ENCODE data around the gene RHOD. TPM values are rescaled to one million over a fixed set of nuclear protein-coding genes. Genes with fewer than 3 reads are reported as not detected.
A peak's percentile ranks its signal among the peaks of the same experiment; 100 is the strongest.

The RHOD gene
- total RNA-seq, 2 donors from 2014 or later, result 2.6 to 3.4 TPM

DNA sequence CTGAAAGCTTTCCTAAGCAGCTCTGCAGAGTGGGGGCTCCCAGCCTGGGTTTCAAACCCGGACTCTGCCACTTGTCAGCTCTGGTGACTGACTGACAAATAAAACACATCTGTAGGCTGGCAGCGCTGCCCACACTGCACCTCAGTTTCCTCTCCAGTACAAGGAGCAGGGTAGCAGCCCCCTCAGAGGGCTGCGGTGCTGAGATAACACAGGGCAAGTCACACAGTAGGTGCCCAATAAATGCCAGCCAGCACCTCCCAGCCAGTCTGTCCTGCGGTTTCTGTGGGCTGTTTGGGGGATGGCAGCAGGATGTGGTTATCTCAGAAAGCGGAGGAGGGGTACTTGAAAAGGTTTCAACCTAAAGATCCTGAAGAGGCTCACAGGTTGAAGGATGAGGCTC, 32.2 kb upstream of the RHOD start:
- H3K9me3 Mint-ChIP-seq, result no peaks in the 10 kb centered on the region
- peaks cover 1 to 2% of the 10 kb centered on the region in 2 donors for H3K36me3 Mint-ChIP-seq (ENCODE audit: insufficient read depth in 2 of 2)
- ATAC-seq (replicated peaks in 1 of 2), result peak; percentile 68 to 77
- H3K4me1 Mint-ChIP-seq (ENCODE audit: low read depth), result peaks cover 42% of the 10 kb centered on the region
- no peak overlapping the region for H3K27ac Mint-ChIP-seq
- peaks cover 56% of the 10 kb centered on the region for H3K27me3 Mint-ChIP-seq (ENCODE audit: low read depth)
- peak overlapping the region; percentile 76 to 89 for H3K4me3 Mint-ChIP-seq
- peak; percentile 65 to 67 for DNase-seq

GRCh38 chr11:67024966-67025365, 31.7 kb upstream of the RHOD start:
- H3K36me3 Mint-ChIP-seq (ENCODE audit: insufficient read depth in 2 of 2), result peaks cover 1 to 2% of the 10 kb centered on the region in 2 donors
- peak overlapping the region in 1 of 2 donors; percentile 57 for H3K4me3 Mint-ChIP-seq
- no peaks in the 10 kb centered on the region for H3K9me3 Mint-ChIP-seq
- DNase-seq, result no peak
- peaks cover 57% of the 10 kb centered on the region for H3K27me3 Mint-ChIP-seq (ENCODE audit: low read depth)
- peaks cover 42% of the 10 kb centered on the region for H3K4me1 Mint-ChIP-seq (ENCODE audit: low read depth)
- ATAC-seq (replicated peaks in 1 of 2), result no peak
- H3K27ac Mint-ChIP-seq, result no peak overlapping the region

DNA sequence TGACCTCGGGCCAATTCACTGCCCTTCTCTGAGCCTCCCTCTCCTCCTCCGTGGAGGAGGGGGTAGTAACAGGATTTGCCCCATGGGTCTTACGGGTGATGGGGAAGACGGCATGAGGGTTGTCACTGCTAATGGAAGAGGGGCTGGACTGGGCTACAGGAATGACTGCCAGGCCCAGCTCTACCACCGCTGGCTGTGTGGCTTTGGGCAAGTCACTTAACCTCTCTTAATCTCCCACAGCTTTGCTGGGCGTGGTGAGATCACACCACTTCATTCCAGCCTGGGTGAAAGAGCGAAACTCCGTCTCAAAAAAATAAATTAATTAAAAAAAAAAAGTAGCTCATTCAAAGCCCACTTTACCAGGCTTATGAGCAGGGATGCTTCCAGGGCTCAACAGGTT, 30.9 kb upstream of the RHOD start:
- DNase-seq, result no peak
- peaks cover 56% of the 10 kb centered on the region for H3K27me3 Mint-ChIP-seq (ENCODE audit: low read depth)
- no peak overlapping the region for H3K27ac Mint-ChIP-seq
- ATAC-seq (replicated peaks in 1 of 2), result no peak
- peaks cover 40% of the 10 kb centered on the region for H3K4me1 Mint-ChIP-seq (ENCODE audit: low read depth)
- peaks cover 1 to 2% of the 10 kb centered on the region in 2 donors for H3K36me3 Mint-ChIP-seq (ENCODE audit: insufficient read depth in 2 of 2)
- H3K9me3 Mint-ChIP-seq, result no peaks in the 10 kb centered on the region
- H3K4me3 Mint-ChIP-seq, result no peak overlapping the region

DNA sequence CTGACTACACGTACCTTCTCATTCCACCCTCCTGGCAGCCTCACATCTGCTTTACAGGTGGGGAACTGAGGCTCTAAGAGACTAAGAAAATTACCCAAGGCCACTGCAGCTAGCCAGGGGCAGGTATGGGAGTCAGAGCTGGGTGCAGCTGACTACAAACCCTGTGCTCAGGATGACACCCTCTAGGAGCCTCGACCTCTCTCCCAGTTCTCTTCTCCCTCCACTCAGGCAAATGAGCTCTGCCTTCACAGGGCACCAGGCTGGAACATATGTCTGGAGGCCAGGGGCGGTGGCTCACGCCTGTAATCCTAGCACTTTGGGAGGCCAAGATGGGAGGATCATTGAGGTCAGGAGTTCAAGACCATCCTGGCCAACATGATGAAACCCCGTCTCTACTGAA, 29.7 kb upstream of the RHOD start:
- Mint-ChIP-seq H3K4me3 (no peak overlapping the region), H3K36me3 (ENCODE audit: insufficient read depth in 2 of 2) (peaks cover 1 to 2% of the 10 kb centered on the region in 2 donors), H3K9me3 (no peaks in the 10 kb centered on the region), H3K4me1 (ENCODE audit: low read depth) (peaks cover 31% of the 10 kb centered on the region), H3K27me3 (ENCODE audit: low read depth) (peaks cover 55% of the 10 kb centered on the region), H3K27ac (no peak overlapping the region)
- no peak for DNase-seq
- ATAC-seq (replicated peaks in 1 of 2), result no peak

- Mint-ChIP-seq H3K4me1 (ENCODE audit: low read depth) (peaks cover 26% of the 10 kb centered on the region), H3K27ac (no peak overlapping the region), H3K27me3 (ENCODE audit: low read depth) (peaks cover 55% of the 10 kb centered on the region), H3K4me3 (no peak overlapping the region), H3K36me3 (ENCODE audit: insufficient read depth in 2 of 2) (peaks cover 1 to 2% of the 10 kb centered on the region in 2 donors), H3K9me3 (no peaks in the 10 kb centered on the region)
- no peak for ATAC-seq (replicated peaks in 1 of 2)
- no peak for DNase-seq
Measured at GRCh38 chr11:67027483-67027930, 29.1 kb upstream of the RHOD start.

GRCh38 chr11:67027943-67028542, 28.6 kb upstream of the RHOD start:
- H3K27me3 Mint-ChIP-seq (ENCODE audit: low read depth), result peaks cover 58% of the 10 kb centered on the region
- DNase-seq (no peak), ATAC-seq (replicated peaks in 1 of 2) (no peak)
- H3K4me3 Mint-ChIP-seq, result no peak overlapping the region
- H3K4me1 Mint-ChIP-seq (ENCODE audit: low read depth), result peaks cover 23% of the 10 kb centered on the region
- H3K9me3 Mint-ChIP-seq, result no peaks in the 10 kb centered on the region
- peaks cover 1 to 2% of the 10 kb centered on the region in 2 donors for H3K36me3 Mint-ChIP-seq (ENCODE audit: insufficient read depth in 2 of 2)
- no peak overlapping the region for H3K27ac Mint-ChIP-seq

DNA sequence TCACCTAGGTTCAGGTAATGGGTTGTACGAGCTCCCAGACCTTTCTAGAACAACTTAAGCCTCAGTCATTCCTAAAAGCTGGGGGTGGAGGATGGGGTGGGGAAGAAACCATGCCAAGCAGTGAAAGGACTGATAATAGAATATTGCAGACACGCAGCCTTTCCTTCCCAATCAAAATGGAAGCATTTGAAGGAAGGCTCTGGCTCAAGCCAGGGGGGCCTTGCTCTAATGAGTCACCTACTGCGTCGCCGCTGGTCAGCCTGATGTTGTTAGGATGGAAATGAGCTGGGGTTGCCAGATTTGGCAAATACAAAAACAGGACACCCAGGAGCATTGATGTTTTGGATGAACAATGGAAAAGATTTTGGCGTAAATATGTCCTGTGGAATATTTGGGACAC, 27.5 kb upstream of the RHOD start:
- Mint-ChIP-seq H3K36me3 (ENCODE audit: insufficient read depth in 2 of 2) (no peaks in the 10 kb centered on the region), H3K27me3 (ENCODE audit: low read depth) (peaks cover 62% of the 10 kb centered on the region), H3K4me1 (ENCODE audit: low read depth) (peaks cover 15% of the 10 kb centered on the region), H3K9me3 (no peaks in the 10 kb centered on the region), H3K4me3 (no peak overlapping the region), H3K27ac (no peak overlapping the region)
- ATAC-seq (replicated peaks in 1 of 2) (no peak), DNase-seq (no peak)

DNA sequence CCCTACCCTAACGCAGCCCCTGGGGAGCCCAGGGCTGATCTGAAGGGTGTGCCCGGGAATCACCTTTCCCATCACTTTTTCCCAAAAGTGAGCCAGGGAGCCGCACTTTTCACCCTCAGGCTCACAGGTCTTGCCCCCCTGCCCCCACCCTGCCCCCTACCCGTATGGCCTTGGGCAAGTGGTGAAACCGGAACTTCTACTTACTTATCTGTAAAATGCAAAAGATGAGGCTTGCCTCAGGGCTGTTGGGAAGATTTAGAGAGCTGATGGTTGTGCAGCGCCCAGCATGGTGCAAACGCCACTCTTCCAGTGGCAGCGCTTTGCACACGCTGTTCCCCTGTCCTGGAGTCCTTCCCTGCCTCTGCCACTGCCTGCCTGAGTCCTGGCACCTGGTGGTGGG, 25.7 kb upstream of the RHOD start:
- Mint-ChIP-seq H3K36me3 (ENCODE audit: insufficient read depth in 2 of 2) (no peaks in the 10 kb centered on the region), H3K9me3 (no peaks in the 10 kb centered on the region), H3K4me3 (no peak overlapping the region), H3K4me1 (ENCODE audit: low read depth) (no peaks in the 10 kb centered on the region), H3K27me3 (ENCODE audit: low read depth) (peaks cover 48% of the 10 kb centered on the region), H3K27ac (no peak overlapping the region)
- DNase-seq (no peak), ATAC-seq (replicated peaks in 1 of 2) (no peak)

DNA sequence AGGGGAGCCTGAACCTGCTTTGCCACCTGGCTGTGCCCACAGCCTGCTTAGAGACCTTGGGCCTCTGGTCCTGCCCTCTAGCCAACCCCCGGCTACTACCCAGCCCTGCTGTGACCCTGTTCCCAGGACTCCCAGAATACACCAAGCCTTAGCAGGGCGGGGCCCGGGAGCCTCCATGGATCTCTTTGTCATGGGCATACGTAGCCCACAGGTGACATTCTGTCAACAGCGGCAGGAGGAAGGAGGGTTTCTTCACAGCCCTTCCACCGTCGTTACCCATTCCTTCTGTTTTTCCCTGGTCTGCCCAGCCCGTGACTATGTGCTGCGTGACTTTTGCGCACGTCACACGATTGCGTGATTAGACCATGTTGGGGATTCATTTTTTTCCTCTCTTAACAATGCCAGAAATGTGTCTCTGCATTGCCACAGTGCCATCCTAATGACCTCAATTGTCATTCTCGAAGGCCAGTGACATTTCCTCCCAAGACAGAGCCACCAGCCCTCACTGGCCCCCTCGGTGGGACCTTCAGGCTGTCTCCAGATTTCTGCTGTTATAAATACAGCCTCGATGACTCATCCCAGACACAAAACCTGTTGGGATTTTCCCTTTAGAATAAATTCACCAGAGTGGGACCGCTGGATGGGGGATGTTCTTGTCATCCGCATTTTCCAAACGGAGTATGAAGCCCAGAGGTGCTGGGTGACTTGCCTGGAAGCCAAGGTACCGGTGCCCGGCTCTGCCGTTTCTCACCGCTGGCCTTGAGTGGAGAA, 24.7 kb upstream of the RHOD start:
- Mint-ChIP-seq H3K9me3 (no peaks in the 10 kb centered on the region), H3K4me3 (no peak overlapping the region), H3K36me3 (ENCODE audit: insufficient read depth in 2 of 2) (no peaks in the 10 kb centered on the region), H3K27me3 (ENCODE audit: low read depth) (peaks cover 40% of the 10 kb centered on the region), H3K4me1 (ENCODE audit: low read depth) (no peaks in the 10 kb centered on the region), H3K27ac (no peak overlapping the region)
- DNase-seq (no peak), ATAC-seq (replicated peaks in 1 of 2) (no peak)

DNA sequence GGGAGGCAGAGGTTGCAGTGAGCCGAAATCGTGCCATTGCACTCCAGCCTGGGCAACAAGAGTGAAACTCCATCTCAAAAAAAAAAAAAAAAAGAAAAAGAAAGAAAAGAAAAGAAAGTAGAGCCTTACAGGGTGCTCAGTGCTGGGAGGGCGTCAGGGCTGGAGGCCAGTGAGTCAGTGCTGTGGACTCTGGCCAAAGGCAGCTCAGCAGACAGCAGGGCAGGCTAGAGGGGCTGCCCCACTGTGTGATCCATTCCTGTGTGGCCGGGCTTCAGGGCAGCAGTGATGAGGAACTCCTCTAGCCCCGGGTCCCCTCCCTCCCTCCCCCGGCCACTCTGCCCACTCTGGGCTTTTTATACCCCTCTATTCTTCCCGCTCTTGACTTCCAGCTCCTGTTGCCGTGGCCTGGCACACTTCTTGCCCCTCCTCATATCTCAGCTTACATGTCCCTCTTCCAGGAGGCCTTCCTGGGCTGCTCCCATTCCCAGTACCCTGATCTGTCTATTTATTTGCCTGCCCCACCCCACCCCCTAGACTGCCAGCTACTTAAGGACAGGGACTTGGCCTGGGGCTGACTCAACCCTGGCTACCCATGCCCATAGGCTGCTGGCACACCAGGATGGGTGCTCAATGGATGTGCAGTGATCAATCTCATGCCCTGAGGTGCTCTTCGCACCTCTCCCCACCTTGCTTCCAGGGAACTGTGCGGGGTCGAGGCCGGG, 23.7 kb upstream of the RHOD start:
- H3K9me3 Mint-ChIP-seq, result no peaks in the 10 kb centered on the region
- H3K36me3 Mint-ChIP-seq (ENCODE audit: insufficient read depth in 2 of 2), result no peaks in the 10 kb centered on the region
- H3K4me3 Mint-ChIP-seq, result no peak overlapping the region
- no peak for DNase-seq
- H3K27me3 Mint-ChIP-seq (ENCODE audit: low read depth), result peaks cover 40% of the 10 kb centered on the region
- ATAC-seq (replicated peaks in 1 of 2), result no peak
- H3K4me1 Mint-ChIP-seq (ENCODE audit: low read depth), result no peaks in the 10 kb centered on the region
- H3K27ac Mint-ChIP-seq, result no peak overlapping the region

DNA sequence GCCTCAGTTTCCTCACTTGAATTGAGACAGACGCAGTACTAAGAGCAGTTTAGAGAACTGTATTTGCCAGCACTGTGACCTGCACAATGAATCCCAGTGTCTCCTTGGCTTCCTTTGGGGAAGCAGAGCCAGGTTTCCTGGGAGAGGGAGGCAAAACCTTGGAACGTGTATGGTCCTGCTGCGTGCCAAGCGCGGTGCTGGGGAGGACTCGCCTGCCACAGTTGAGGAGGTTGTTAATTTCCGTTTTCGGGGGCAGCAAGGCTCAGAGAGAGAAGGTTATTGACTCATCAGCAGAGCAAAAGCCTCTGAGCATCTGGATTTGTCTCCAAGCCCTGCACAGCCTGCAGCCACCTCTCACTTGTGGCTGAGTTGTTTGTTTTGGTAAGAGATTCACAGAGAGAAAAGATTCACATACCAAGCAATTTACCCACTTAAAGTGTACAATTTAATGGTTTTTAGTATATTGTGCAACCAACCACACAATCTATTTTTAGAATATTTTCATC, 22.9 kb upstream of the RHOD start:
- Mint-ChIP-seq H3K9me3 (no peaks in the 10 kb centered on the region), H3K27me3 (ENCODE audit: low read depth) (peaks cover 40% of the 10 kb centered on the region), H3K4me3 (no peak overlapping the region), H3K27ac (no peak overlapping the region), H3K36me3 (ENCODE audit: insufficient read depth in 2 of 2) (no peaks in the 10 kb centered on the region), H3K4me1 (ENCODE audit: low read depth) (no peaks in the 10 kb centered on the region)
- DNase-seq (no peak), ATAC-seq (replicated peaks in 1 of 2) (no peak)

DNA sequence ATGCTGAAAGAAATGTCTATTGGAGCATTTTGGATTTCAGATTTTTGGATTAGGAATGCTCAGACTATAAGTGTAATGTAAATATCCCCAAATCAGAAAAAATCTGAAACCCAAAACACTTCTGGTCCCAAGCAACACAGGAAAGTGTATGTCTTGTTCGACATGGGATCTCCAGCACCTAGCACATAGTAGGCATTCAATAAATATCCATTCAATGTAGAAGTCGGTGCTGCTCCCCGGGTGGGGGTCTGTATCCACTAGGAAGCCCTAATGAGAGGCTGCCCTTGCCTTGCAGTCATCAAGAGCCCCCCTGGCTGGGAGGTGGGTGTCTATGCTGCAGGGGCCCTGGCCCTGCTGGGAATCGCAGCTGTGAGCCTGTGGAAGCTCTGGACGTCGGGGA, 22.3 kb upstream of the RHOD start:
- DNase-seq (no peak), ATAC-seq (replicated peaks in 1 of 2) (no peak)
- no peaks in the 10 kb centered on the region for H3K9me3 Mint-ChIP-seq
- H3K4me3 Mint-ChIP-seq, result no peak overlapping the region
- H3K36me3 Mint-ChIP-seq (ENCODE audit: insufficient read depth in 2 of 2), result no peaks in the 10 kb centered on the region
- H3K4me1 Mint-ChIP-seq (ENCODE audit: low read depth), result no peaks in the 10 kb centered on the region
- peaks cover 34% of the 10 kb centered on the region for H3K27me3 Mint-ChIP-seq (ENCODE audit: low read depth)
- H3K27ac Mint-ChIP-seq, result no peak overlapping the region

DNA sequence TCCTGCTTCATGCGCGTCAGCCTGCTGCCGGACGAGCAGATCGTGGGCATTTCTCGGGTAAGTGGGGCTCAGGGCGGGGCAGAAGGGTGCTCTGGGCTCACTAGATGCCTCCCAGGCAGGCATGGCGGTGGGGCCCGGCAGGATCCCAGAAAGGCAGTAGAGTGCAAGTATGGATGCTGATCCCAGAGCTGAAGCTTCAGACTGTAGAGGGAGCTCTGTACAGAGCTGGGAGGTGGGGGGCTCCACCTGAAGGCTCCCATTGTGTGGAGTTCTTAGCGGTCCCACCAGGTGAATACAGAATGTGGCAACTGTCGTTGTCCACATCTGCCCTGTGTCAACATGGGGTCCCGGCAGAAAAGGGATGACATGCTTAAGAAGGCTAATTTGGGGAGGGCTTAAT, 16.5 kb upstream of the RHOD start:
- Mint-ChIP-seq H3K4me3 (no peak overlapping the region), H3K4me1 (ENCODE audit: low read depth) (no peaks in the 10 kb centered on the region), H3K27me3 (ENCODE audit: low read depth) (no peaks in the 10 kb centered on the region), H3K27ac (no peak overlapping the region), H3K36me3 (ENCODE audit: insufficient read depth in 2 of 2) (no peaks in the 10 kb centered on the region), H3K9me3 (no peaks in the 10 kb centered on the region)
- DNase-seq (no peak), ATAC-seq (replicated peaks in 1 of 2) (no peak)
